H9 (cell line): Measurements from ENCODE around the gene CDC16. TPM values are rescaled to one million over a fixed set of nuclear protein-coding genes. Genes with fewer than 3 reads are reported as not detected.

ENCODE experiments used
- DNase-seq: peaks from one replicate; pipeline ENCODE4 v3.0.0-alpha.2; 2017
- H2AFZ ChIP-seq: one replicate; pipeline ENCODE4 v1.6.1; 2013; ENCODE audit warnings: mild to moderate bottlenecking, low read length, control low read depth, moderate library complexity
- H2AK5ac ChIP-seq: 2 replicates; pipeline ENCODE4 v1.6.1; 2013; ENCODE audit warnings: low read length, control low read depth, mixed read lengths; ENCODE audit not compliant: insufficient read length
- H2BK120ac ChIP-seq: one replicate; pipeline ENCODE4 v1.6.1; 2013; ENCODE audit warnings: low read depth, mild to moderate bottlenecking, low read length, control low read depth, inconsistent platforms; ENCODE audit not compliant: poor library complexity, severe bottlenecking
- H2BK12ac ChIP-seq: 2 replicates; pipeline ENCODE4 v1.6.1; 2013; ENCODE audit warnings: low read length, control low read depth, mixed read lengths, low read depth; ENCODE audit not compliant: insufficient read length
- H2BK15ac ChIP-seq: 2 replicates; pipeline ENCODE4 v1.6.1; 2013; ENCODE audit warnings: low read depth, low read length, control low read depth
- H2BK20ac ChIP-seq: one replicate; pipeline ENCODE4 v1.6.1; 2013; ENCODE audit warnings: low read depth, mild to moderate bottlenecking, low read length, control low read depth, inconsistent platforms; ENCODE audit not compliant: poor library complexity, severe bottlenecking
- H2BK5ac ChIP-seq: 2 replicates; pipeline ENCODE4 v1.6.1; 2013; ENCODE audit warnings: low read length, control low read depth, mixed read lengths; ENCODE audit not compliant: insufficient read length
- H3K14ac ChIP-seq: 2 replicates; pipeline ENCODE4 v1.6.1; 2013; ENCODE audit warnings: low read length, control low read depth; ENCODE audit not compliant: insufficient read depth
- H3K18ac ChIP-seq: 2 replicates; pipeline ENCODE4 v1.6.1; 2013; ENCODE audit warnings: low read depth, mild to moderate bottlenecking, mixed read lengths, low read length, control low read depth; ENCODE audit not compliant: insufficient read length
- H3K23ac ChIP-seq: 2 replicates; pipeline ENCODE4 v1.6.1; 2013; ENCODE audit warnings: low read length, control low read depth, mixed read lengths, low read depth; ENCODE audit not compliant: insufficient read length
- H3K23me2 ChIP-seq: 2 replicates; pipeline ENCODE4 v1.6.1; 2013; ENCODE audit warnings: low read depth, mild to moderate bottlenecking, mixed read lengths, low read length, control low read depth; ENCODE audit not compliant: insufficient read length, poor library complexity, severe bottlenecking
- H3K27ac ChIP-seq: 2 replicates; pipeline ENCODE4 v1.5.1; 2013; ENCODE audit warnings: low read length, control low read depth, mixed read lengths, low read depth; ENCODE audit not compliant: insufficient read length
- H3K27me3 ChIP-seq: 2 replicates; pipeline ENCODE4 v1.6.1; 2013; ENCODE audit warnings: low read length, control low read depth, inconsistent platforms; ENCODE audit not compliant: insufficient read depth
- H3K4ac ChIP-seq: 2 replicates; pipeline ENCODE4 v1.6.1; 2013; ENCODE audit warnings: low read depth, mild to moderate bottlenecking, control low read depth, inconsistent platforms, low read length, moderate library complexity
- H3K4me1 ChIP-seq: 2 replicates; pipeline ENCODE4 v1.6.1; 2013; ENCODE audit warnings: low read length, control low read depth, inconsistent platforms; ENCODE audit not compliant: insufficient read depth
- H3K4me2 ChIP-seq: 2 replicates; pipeline ENCODE4 v1.6.1; 2013; ENCODE audit warnings: low read length, control low read depth, mixed read lengths; ENCODE audit not compliant: insufficient read length, insufficient read depth
- H3K56ac ChIP-seq: 2 replicates; pipeline ENCODE4 v1.6.1; 2013; ENCODE audit warnings: low read depth, mild to moderate bottlenecking, mixed read lengths, low read length, control low read depth; ENCODE audit not compliant: insufficient read length
- H3K79me1 ChIP-seq: 2 replicates; pipeline ENCODE4 v1.6.1; 2013; ENCODE audit warnings: low read depth, mild to moderate bottlenecking, moderate library complexity, low read length, control low read depth, inconsistent platforms; ENCODE audit not compliant: insufficient read depth, poor library complexity, severe bottlenecking
- H3K79me2 ChIP-seq: 2 replicates; pipeline ENCODE4 v1.6.1; 2013; ENCODE audit warnings: low read length, control low read depth, inconsistent platforms; ENCODE audit not compliant: insufficient read depth
- H3K9ac ChIP-seq: 2 replicates; pipeline ENCODE4 v1.6.1; 2013; ENCODE audit warnings: low read length, control low read depth, mixed read lengths; ENCODE audit not compliant: insufficient read length; ENCODE audit errors: extremely low read depth
- H3K9me3 ChIP-seq: one replicate; pipeline ENCODE4 v1.6.1; 2013; ENCODE audit warnings: low read depth, low read length, inconsistent platforms; ENCODE audit not compliant: control insufficient read depth
- H3T11ph ChIP-seq: one replicate; pipeline ENCODE4 v1.6.1; 2013; ENCODE audit warnings: mild to moderate bottlenecking, low read length, control low read depth, inconsistent platforms
- H4K20me1 ChIP-seq: one replicate; pipeline ENCODE4 v1.6.1; 2013; ENCODE audit not compliant: control insufficient read depth, insufficient read length, insufficient read depth
- H4K5ac ChIP-seq: 2 replicates; pipeline ENCODE4 v1.6.1; 2013; ENCODE audit warnings: low read depth, mild to moderate bottlenecking, mixed read lengths, low read length, control low read depth; ENCODE audit not compliant: insufficient read length
- H4K8ac ChIP-seq: replicated peaks from 2 replicates; pipeline ENCODE4 v1.6.1; 2013; ENCODE audit warnings: low read length, control low read depth, mixed read lengths, low read depth; ENCODE audit not compliant: insufficient read length
- H4K91ac ChIP-seq: 2 replicates; pipeline ENCODE4 v1.6.1; 2013; ENCODE audit warnings: low read depth, mild to moderate bottlenecking, moderate library complexity, mixed read lengths, low read length, control low read depth; ENCODE audit not compliant: insufficient read length
- H3K27ac Mint-ChIP-seq, 3 experiments: 2 replicates in 2 of 3; 3 replicates in 1 of 3; pipeline ENCODE4 v1.8.0; 2020 to 2021; ENCODE audit warnings: mixed read lengths in 3 of 3, mild to moderate bottlenecking in 1 of 3, moderate library complexity in 1 of 3
- H3K27me3 Mint-ChIP-seq: 2 replicates; pipeline ENCODE4 v1.8.0; 2021; ENCODE audit warnings: low read depth, mild to moderate bottlenecking, moderate library complexity, mixed read lengths
- H3K36me3 Mint-ChIP-seq, 3 experiments: 2 replicates in 2 of 3; 3 replicates in 1 of 3; pipeline ENCODE4 v1.8.0; 2020 to 2021; ENCODE audit warnings: low read depth in 3 of 3, mixed read lengths in 3 of 3; ENCODE audit not compliant: insufficient read depth in 1 of 3
- H3K4me1 Mint-ChIP-seq, 2 experiments: 2 replicates each; pipeline ENCODE4 v1.8.0; 2020; ENCODE audit warnings: mixed read lengths in 2 of 2
- H3K4me3 Mint-ChIP-seq, 2 experiments: 2 replicates in 1 of 2; 3 replicates in 1 of 2; pipeline ENCODE4 v1.8.0; 2020 to 2021; ENCODE audit warnings: mild to moderate bottlenecking in 2 of 2, mixed read lengths in 2 of 2, moderate library complexity in 1 of 2
- H3K9me3 Mint-ChIP-seq, 2 experiments: 2 replicates in 1 of 2; 3 replicates in 1 of 2; pipeline ENCODE4 v1.8.0; 2020; ENCODE audit warnings: mild to moderate bottlenecking in 2 of 2, mixed read lengths in 2 of 2, moderate library complexity in 1 of 2
- CTCF ChIP-seq: fragments of 200-600 bp; sonication (generic); conservative IDR thresholded peaks from 3 replicates; pipeline ENCODE4 v1.8.0; 2021; ENCODE audit warnings: antibody characterized with exemption, mild to moderate bottlenecking
- WGBS: extraction: QIAGEN DNeasy Blood & Tissue Kit; methylation state at CpG from one replicate; pipeline ENCODE4 v1.1.7; 2013; ENCODE audit warnings: missing lambda C conversion rate, low lambda C conversion rate, mixed read lengths; ENCODE audit not compliant: insufficient read length; ENCODE audit errors: extremely low coverage; 5-methylcytosine and 5-hydroxymethylcytosine counted together
- total RNA-seq: library from RNA; stranded (reverse); gene quantifications from 2 replicates; pipeline ENCODE4 v1.2.1, GENCODE V29; 2021

The CDC16 gene
- total RNA-seq, 1 experiment from 2014 or later = 91.9 TPM

- Histone ChIP-seq H3K9me3 (no peaks in the 10 kb centered on the region), H2BK5ac (no peak overlapping the region), H3K79me1 (no peaks in the 10 kb centered on the region), H2AFZ (no peak overlapping the region), H3K23me2 (no peaks in the 10 kb centered on the region), H3T11ph (no peak overlapping the region), H3K23ac (no peak overlapping the region), H3K4me2 (no peak overlapping the region), H3K79me2 (no peaks in the 10 kb centered on the region), H4K20me1 (no peaks in the 10 kb centered on the region), H3K9ac (no peak overlapping the region), H2BK15ac (no peak overlapping the region), H3K27me3 (no peaks in the 10 kb centered on the region), H4K5ac (no peak overlapping the region), H3K4ac (no peak overlapping the region; the same call in 1 of the 2 replicates), H3K14ac (no peak overlapping the region), H2AK5ac (no peak overlapping the region), H2BK120ac (no peak overlapping the region), H3K56ac (no peak overlapping the region), H2BK12ac (no peak overlapping the region), H3K27ac (no peak overlapping the region), H4K91ac (no peak overlapping the region), H4K8ac (no peak overlapping the region), H2BK20ac (no peak overlapping the region), H3K18ac (no peak overlapping the region), H3K4me1 (no peaks in the 10 kb centered on the region)
- no peak for DNase-seq
- Mint-ChIP-seq H3K27me3 (no peaks in the 10 kb centered on the region), H3K4me1 (no peaks in the 10 kb centered on the region), H3K27ac (no peak overlapping the region), H3K9me3 (no peaks in the 10 kb centered on the region), H3K36me3 (peaks cover 29 to 63% (median 57%) of the 10 kb centered on the region in 3 experiments; a peak in 6 of 7 replicates), H3K4me3 (no peak overlapping the region)
- WGBS = no CpG with 5 or more reads among the region's 13 CpGs
- TF ChIP-seq CTCF = no peak
Measured at GRCh38 chr13:114304346-114305034, 69.8 kb downstream of the CDC16 start.
